VCaP (cell line): ENCODE data around the gene VPS4A.

Experiments
- H3K27ac ChIP-seq: fragments of 450-650 bp; 2 replicates; pipeline ENCODE4 v1.5.1; 2017
- TF ChIP-seq, protein P1 (sequence below): fragments of 450-650 bp; conservative IDR thresholded peaks from 2 replicates; pipeline ENCODE4 v1.5.1; 2017; ENCODE audit warnings: mild to moderate bottlenecking, moderate library complexity

The VPS4A gene

DNA sequence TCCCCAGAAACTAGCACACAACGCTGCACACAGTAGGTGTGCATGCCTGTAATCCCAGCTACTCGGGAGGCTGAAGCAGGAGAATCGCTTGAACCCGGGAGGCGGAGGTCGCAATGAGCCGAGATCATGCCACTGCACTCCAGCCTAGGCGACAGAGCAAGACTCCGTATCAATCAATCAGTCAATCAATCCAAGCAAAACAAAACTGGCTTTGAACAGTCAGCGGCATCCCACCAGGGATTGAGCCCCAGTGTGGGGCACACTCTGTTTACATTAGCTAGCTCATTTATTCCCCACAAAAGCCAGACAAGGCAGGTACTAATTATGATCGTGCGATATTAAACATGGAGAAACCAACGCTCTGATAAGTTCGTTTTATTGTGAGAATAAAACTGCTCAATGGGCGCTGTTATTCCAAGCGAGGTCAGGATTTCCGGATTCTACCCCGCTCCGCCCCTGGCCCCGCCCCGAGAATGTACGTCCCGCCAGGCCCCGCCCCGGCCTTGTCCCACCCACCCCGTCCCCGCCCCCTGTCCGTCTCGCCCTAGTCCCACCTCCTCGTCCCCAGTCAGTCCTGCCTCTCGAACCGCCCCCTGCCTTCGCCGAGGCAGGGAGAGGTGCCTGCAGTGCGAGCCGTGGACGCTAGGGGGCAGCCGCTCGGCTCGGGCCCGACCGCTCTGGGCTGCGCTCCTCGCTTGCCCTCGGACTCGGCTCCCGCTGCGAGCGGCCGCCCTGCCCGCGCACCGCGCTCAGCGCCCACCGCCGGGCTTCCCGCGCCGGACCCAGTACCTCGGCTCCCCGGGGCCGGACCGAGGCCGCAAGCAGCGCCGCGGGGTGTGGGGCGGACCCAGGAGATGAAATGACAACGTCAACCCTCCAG lies at the start of gene VPS4A:
Gene VPS4A, plus strand, starts transcription at position 698 of the 880 bp plus-strand sequence. Its CDS starts 162 bp downstream, at position 860.
- TF ChIP-seq, protein P1, sequence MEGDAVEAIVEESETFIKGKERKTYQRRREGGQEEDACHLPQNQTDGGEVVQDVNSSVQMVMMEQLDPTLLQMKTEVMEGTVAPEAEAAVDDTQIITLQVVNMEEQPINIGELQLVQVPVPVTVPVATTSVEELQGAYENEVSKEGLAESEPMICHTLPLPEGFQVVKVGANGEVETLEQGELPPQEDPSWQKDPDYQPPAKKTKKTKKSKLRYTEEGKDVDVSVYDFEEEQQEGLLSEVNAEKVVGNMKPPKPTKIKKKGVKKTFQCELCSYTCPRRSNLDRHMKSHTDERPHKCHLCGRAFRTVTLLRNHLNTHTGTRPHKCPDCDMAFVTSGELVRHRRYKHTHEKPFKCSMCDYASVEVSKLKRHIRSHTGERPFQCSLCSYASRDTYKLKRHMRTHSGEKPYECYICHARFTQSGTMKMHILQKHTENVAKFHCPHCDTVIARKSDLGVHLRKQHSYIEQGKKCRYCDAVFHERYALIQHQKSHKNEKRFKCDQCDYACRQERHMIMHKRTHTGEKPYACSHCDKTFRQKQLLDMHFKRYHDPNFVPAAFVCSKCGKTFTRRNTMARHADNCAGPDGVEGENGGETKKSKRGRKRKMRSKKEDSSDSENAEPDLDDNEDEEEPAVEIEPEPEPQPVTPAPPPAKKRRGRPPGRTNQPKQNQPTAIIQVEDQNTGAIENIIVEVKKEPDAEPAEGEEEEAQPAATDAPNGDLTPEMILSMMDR, result peak; percentile 86
- H3K27ac ChIP-seq, result peak within 1 kb of the TSS; percentile 81

DNA sequence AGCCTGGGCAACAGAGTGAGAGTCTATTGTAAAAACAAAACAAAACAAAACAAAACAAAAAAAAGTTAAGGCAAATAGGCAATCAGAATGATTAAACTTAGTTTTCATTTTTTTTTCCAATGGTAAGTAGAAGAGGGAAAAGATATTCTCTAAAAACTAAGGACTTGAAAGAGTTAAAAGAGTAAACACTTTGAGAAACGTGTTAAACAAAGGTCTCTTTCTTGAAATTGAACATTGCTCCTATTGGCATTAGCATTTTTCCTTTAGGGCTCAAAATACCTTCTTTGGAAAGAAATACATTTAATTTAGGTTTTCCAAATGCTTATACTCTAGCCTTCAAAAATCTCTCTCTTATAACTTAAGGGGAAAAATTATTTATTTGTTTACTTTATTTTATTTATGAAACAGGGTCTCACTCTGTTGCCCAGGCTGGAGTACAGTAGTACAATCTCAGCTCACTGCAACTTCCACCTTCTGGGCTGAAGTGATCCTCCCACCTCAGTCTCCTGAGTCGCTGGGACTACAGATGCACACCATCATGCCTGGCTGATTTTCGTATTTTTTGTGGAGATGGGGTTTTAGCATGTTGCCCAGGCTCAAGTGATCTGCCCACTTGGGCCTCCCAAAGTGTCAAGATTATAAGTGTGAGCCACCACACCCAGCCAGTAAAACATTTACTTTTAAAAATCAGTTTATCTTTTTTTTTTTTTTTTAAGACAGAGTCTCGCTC lies 44.7 kb upstream of the VPS4A start:
- H3K27ac ChIP-seq, result no peak overlapping the region
- TF ChIP-seq, protein P1, result no peak

DNA sequence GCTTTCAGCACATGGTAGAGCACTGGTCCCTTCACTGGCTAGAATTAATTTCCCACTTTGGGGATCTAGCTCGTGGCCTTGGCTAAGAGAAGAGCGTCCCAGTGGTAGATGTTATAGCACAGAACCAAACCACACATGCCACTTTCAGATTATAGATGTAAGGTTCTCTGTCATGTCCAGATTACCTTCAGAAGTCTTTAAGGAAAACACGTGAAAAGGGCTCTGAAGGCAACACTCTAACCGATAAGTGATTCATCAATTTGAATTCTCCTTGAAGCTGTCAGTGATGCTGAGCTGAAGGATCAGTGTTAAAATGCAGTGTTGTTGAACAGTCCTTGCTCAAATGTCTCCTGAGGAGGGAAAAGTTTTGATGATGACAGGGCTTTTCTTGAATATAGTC lies 43.5 kb upstream of the VPS4A start:
- TF ChIP-seq, protein P1, result no peak

DNA sequence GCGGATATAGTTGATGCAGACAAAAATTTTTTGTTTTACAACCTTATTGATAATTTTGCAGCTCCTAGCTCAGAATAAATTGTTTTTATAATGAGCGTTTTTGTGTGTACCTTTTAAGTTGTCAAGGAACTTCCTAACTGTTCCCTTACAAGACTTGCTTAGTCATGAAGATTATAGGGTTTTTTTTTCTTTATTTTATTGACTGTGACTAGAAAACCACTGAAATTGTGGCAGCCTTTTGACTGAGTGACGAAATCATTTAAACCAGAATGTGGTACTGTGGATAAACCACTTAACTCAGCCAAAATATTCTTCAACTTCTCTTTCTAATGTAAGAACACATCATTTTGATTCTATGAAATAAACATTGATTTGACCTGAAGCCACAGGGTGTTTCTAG lies 40.8 kb upstream of the VPS4A start:
- no peak overlapping the region for H3K27ac ChIP-seq
- TF ChIP-seq, protein P1, result no peak

More for the DNA sequence above, 43.5 kb upstream of the VPS4A start:
- no peak overlapping the region for H3K27ac ChIP-seq

DNA sequence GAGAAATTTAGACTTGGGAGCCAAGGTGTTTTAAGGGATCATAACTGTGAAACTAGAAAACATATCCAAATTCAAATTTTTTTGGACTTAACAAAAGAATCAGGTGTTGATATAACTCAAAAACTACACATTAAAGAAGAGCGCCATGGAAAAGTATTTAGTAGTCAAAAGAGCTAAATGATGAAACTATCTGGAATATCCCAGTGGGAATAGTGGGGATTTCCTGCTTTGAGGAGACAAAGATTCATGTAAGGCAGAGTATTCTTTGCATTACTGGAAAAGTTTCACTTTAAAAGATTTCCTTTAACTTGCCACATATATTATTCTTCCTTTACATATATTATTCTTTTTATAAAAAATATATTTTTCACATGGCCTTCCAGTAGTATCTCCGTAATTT lies 40.3 kb upstream of the VPS4A start:
- TF ChIP-seq, protein P1, result no peak
- H3K27ac ChIP-seq, result no peak overlapping the region

DNA sequence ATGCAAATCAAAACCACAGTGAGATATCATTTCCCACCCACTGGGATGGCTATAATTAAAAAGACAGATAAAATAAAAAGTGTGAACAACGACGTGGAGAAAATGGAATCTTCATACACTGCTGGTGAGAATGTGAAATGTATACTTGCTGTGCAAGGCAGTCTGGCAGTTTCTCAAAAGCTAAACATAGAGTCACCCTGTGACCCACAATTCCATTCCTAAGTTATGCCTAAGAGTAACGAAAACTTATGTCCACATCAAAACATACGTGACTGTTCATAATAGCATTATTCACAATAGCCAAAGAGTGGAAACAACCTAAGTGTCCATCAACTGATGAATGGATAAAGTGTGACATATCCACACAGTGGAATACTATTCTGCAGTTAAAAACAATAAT lies 38.1 kb upstream of the VPS4A start:
- H3K27ac ChIP-seq, result no peak overlapping the region
- TF ChIP-seq, protein P1, result no peak

DNA sequence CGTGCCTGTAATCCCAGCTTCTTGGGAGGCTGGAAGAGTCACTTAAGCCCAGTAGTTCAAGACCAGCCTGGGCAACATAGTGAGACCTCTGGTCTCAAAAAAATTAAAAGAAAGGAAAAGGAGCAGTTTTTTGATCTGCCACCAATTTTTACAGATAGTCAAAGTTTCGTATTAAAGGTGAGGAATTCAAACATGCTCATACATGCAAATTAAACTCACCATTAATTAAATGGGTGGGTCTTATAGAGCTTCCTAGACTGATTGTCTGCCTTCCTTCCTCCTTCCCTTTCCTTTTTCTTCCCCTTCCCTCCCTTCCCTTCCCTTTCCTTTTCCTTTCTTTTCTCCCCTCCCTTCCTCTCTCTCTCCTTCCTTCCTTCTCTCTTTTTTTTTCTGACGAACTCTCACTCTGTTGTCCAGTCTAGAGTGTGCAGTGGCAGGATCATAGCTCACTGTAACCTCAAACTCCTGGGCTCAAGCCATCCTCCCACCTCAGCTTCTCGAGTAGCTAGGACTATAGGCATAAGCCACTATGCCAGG lies 36.4 kb upstream of the VPS4A start:
- no peak overlapping the region for H3K27ac ChIP-seq
- TF ChIP-seq, protein P1, result no peak
